NCI-H2196 (cell line): Measurements from ENCODE around the gene GAS7.

Experiments
- DNase-seq: peaks from one replicate; lab custom pipeline; 2025; ENCODE audit not compliant: unreplicated experiment; lab: John Stamatoyannopoulos, UW

GAS7 gene

DNA sequence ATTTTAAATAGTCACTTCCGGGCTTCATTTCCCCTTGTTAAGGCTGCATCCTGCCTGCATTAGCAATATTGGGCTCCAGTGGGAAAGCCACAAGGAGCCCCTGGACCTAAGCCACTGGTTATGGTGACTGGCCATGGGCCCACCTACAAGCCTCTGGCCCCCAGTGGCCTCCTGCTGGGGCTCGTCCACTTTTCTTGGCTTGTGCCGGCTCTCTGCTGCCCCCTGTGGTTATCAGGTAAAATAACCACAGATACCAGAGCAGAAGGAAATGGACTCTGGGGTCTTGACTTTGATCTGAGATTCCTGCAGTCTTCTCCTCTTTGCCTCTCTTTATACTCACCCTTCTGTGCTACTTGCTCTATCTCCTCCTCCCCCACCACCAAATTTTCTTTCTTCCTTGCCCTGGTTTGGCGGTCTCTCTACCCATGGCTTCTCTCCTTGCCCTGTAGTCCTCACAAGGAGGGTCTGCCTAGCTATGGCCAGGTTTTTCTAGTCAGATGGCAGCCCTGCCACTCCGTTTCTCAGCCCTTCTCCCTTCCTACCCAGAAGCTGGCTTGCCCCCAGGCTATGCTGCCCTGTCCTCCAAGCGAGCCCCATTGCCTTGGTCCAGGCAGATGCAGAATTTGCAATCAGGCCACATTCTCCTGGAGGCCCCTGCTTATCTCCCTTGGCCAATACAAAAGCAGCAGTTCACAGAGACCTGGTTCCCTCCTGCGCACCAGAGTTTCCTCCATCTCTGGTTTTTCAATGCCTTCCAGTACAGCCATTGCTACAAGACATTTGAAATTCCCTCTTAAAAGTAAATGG lies 210.4 kb downstream of the GAS7 start:
- DNase-seq: no peak

- DNase-seq: no peak
Observed at GRCh38 chr17:9986754-9987382, 211.5 kb downstream of the GAS7 start.

GRCh38 chr17:9985646-9986045 lies 212.8 kb downstream of the GAS7 start:
- no peak for DNase-seq

GRCh38 chr17:9984768-9985167 lies 213.6 kb downstream of the GAS7 start:
- no peak for DNase-seq

DNA sequence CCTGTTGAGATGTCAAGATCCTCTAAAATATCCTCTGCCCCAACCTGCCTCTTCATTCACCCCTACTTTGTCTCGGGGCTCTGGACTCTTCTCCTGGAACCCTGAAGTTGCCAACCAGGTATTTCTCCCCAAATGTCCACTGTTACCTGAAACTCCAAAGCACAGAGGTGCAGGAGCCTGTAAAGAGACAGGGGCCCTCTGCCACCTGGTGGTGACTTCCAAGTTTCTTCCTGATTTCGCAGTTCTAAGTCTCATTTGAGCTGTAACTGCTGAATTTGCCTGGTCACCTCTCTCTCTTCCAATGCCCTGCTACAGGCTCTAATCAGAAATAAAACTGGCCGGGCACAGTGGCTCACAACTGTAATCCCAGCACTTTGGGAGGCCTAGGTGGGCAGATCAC lies 216.2 kb downstream of the GAS7 start:
- DNase-seq: no peak

DNA sequence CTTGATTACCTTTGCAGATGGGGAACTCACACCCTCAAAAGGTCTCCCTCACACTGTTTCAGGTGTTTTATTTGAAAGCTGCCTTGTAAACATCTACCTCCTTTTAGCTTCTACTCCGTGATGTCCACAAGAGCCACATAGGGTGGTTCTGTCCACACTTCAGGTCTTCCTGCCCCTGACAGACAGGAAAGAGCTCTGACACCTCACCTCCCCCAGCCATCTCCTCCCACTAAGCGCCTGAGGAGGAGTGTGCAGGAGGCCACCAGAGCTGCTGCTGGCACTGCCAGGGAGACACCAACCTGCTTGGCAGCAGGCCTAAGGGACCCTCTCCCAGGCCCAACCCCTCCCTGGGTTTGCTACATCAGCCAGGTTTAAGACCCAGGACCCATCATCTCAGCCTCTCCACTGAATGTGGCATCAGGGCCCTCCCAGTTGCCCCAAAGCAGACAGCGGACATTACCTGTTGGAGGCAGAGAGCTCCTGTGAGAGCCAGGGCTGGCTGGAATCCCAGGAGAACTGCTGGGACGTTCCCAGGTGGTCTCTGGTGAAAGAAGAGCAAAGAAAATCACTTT lies 217.0 kb downstream of the GAS7 start:
- no peak for DNase-seq

DNA sequence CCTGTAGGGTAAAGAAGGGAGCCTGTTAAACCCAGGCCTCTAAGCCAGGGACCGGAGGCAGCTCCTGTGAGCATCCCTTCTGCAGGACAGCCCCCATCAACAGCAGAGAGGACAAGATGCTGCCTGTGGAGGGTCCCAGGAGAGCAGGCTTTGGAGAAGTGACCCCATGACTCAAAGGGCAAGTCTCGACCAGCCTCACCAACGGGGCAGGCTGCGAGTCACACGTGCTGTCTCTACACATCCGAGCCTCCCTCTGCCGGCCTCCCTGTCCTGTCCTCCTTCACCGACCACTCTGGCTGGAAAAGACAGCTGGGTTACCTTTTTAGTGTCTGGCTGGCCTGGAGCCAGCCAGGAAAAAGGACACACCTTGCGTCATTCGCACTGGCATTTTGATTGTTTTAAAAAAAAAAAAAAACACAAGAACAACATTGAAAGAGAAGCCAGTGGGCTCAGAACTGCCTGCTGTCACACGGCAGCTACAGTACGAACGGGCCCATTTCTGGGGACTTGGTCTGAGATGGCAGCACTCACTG lies 218.9 kb downstream of the GAS7 start:
- no peak for DNase-seq

DNA sequence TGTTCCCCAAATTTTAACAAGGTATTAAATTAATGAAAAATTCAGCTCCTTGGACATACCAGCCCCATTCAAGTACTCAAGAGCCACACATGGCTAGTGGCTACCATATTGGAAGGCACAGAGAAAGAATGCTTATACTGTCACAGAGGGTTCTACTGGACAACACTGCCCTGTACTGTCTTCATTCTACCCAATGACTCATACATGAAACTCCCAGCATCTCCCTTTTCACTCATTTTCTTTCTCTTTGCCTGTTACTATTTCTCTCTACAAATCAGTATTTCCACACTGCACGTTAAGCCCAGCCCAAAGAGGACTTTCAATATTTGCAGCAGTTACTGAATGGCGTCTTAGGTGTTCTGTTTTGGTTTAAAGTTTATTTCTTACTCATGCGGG lies 221.2 kb downstream of the GAS7 start:
- no peak for DNase-seq

DNA sequence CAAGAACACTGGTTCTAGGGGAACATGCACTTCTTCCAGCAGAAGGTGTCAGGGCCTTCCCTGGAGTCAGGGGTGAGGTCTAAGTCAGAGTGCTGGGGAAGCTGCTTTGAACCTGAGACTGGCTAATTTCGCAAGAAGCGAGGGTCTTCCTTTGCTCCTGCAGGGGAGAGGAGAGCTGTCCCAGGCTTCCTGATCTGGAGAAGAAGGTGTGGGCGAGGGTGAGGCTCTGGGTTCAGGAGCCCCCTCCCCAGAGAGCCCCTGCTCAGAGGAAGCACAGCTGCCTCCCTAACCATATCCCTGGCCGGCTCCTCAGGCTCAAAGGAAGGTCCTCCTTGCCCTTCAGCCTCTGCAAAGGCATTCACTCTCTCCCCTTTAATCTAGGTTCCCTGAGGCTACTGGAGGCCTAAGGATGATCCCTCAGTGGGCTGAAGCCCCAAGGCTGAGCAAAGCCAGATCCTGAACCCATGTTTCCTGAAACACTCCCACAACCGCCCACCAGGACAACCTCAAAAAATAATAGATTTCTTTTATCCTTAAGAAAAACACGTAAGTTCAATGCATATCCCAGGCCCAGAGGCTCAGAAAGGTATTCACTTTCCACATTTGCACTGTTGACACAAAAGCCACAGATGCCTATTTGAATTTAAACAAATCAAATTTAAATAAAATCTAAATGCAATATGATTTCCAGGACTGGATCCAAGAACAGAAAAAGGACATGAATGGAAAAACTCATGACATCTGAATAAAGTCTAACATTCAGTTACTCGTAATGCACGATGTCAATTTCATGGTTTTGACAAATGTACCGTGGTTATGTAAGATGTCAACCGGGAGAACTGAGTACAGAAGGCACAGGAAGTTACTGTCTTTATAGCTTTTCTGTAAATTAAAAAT lies 221.9 kb downstream of the GAS7 start:
- no peak for DNase-seq

DNA sequence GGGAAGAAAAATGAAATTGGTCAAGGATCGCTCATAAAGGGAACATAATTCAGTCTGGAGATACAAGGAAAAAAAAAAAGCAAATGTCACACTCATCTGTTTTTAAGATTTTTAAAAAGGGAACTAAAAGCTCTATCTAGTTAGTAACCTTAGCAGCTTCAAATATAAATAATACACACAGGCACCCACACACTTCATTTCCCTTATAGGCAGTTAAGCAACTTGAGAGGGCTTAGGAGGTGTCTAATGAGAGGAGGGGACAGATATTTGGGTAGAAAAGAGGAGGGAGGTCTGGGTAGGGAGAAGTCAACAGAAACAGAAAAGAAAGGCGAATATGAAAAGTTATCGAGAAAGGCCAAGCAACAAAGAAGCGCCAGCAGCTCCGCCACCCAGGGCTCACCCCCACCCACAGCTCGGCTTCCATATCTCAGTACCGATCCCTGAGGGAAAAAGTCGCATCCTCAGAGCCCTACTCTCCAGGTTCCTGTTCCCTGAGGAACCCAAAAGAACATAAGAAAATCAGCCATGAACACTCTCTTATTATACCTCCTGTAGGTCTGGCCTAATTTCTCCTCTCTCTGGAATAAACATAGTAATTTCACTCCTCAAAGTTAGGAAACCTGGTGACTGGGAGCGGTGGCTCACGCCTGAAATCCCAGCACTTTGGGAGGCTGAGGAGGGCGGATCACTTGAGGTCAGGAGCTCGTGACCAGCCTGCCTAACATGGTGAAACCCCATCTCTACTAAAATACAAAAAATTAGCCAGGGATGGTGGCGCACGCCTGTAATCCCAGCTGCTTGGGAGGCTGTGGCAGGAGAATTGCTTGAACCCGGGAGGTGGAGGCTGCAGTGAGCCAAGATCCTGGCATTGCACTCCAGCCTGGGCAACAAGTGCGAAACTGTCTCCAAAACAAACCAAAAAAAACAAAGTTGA lies 223.7 kb downstream of the GAS7 start:
- no peak for DNase-seq

- DNase-seq: no peak
Observed at GRCh38 chr17:9973669-9974447, 224.5 kb downstream of the GAS7 start.

GRCh38 chr17:9971991-9972390 lies 226.4 kb downstream of the GAS7 start:
- DNase-seq: no peak

- no peak for DNase-seq
Observed at GRCh38 chr17:9969301-9969935, 229.0 kb downstream of the GAS7 start.

- DNase-seq: no peak
Observed at GRCh38 chr17:9968881-9969280, 229.5 kb downstream of the GAS7 start.

DNA sequence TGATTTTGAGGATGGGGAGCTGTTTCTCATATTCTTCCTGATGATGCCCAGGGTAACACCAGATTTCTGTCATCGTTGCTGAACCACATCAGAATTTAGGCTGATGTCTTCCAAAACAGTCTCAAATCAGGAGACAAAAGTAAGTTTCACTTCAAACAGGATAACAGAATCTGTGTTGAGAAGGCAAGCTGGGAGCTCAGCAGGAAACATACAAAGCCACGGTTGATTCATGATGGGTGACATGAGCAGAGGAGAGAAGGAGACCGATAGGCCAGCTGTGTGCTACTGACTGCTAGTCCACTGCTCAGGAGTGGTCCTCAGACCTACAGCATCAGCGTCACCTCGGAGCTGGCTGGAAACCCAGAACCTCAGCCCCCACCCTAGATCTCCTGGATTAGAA lies 230.4 kb downstream of the GAS7 start:
- DNase-seq: no peak

GRCh38 chr17:9959377-9959981 lies 238.9 kb downstream of the GAS7 start:
- no peak for DNase-seq

DNA sequence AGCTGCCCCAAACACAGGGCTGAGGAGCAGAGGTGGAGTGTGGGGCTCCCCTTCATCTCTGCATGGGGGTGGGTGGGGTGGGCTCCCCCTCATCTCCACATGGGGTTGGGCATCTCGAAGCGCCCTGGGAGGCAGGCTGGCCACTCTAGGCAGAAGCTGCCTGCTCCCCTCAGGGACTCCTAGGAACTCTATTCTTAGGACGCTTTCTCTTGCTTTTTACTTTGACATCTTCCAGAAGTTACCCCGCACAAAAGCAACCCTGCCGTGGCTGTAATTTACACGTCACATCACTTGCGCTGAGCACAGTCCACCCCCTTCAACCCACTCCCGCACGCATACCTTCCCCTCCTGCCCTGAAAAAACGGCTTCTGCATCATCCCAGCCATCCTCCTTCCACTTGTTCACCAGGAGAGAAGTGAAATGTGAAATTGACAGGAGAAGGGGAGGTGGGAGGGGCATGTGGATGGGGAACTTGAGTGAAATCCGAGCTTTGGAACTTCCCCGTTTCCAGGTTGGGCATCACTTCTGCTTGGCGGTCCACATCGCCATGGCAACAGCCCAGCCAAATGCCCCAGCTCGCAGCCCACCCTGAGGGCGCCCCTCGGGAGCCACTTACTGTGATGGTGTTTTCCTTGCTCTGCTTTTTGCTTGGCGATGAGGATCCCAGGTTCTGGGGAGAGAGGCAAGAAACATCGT lies 239.7 kb downstream of the GAS7 start:
- DNase-seq: no peak

GRCh38 chr17:9957244-9957643 lies 241.2 kb downstream of the GAS7 start:
- DNase-seq: no peak
